ENCODE results near the gene EPC2.
"Not testable (repeated sequence)": the region's sequence is repeated elsewhere in the genome, so short reads cannot be mapped to it uniquely, and the experiment has no call there.

The EPC2 gene

DNA sequence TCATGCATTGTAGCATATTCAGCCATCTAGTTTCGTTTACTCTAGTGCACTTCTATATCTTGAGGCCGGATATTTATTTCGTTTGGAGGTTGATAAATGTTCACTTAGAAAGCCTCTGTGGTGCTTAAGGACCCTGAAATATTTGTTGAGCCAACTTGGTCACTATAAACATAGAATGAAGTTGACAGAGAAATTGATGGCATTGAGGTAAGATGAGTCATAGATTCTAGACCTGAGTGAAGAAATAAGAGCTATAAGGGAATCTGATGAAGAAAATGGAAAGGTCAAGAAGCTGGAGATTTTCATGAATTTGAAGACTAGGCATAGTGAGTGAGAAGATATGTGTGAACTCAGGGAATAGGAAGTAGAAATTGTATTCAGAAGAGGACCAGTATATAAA is 35.9 kb downstream of the EPC2 start:
- TF ChIP-seq, protein P1, sequence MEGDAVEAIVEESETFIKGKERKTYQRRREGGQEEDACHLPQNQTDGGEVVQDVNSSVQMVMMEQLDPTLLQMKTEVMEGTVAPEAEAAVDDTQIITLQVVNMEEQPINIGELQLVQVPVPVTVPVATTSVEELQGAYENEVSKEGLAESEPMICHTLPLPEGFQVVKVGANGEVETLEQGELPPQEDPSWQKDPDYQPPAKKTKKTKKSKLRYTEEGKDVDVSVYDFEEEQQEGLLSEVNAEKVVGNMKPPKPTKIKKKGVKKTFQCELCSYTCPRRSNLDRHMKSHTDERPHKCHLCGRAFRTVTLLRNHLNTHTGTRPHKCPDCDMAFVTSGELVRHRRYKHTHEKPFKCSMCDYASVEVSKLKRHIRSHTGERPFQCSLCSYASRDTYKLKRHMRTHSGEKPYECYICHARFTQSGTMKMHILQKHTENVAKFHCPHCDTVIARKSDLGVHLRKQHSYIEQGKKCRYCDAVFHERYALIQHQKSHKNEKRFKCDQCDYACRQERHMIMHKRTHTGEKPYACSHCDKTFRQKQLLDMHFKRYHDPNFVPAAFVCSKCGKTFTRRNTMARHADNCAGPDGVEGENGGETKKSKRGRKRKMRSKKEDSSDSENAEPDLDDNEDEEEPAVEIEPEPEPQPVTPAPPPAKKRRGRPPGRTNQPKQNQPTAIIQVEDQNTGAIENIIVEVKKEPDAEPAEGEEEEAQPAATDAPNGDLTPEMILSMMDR (IDR thresholded peaks at IDR 0.05): no peak
- Histone ChIP-seq H3K36me3 (no peaks in the 10 kb centered on the region), H3K27ac (no peak overlapping the region), H3K4me3 (no peak overlapping the region), H3K9me3 (no peaks in the 10 kb centered on the region), H3K27me3 (no peaks in the 10 kb centered on the region), H3K4me1 (peaks cover 0 to 58% (median 12%) of the 10 kb centered on the region in 4 donors)
- intact Hi-C loops (cut with DNase I; ENCODE audit: low total_unique reads): no loop called here
- no peak for DNase-seq

DNA sequence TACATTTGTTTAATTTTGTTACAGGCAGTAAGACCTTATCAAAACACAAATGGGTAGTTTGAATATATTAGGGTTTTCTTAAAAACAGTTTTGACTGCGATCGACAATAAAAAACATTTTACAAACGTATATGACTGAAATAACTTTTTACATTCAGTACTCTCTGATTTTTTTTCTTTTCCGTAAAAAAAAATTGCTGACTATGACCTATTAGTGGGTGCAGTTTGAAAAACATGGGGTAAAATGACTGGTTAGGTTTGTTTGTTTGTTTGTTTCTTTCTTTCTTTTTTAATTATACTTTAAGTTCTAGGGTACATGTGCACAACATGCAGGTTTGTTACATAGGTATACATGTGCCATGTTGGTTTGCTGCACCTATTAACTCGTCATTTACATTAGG is 36.9 kb downstream of the EPC2 start:
- H3K4me1 ChIP-seq: peaks cover 0 to 53% (median 10%) of the 10 kb centered on the region in 4 donors

DNA sequence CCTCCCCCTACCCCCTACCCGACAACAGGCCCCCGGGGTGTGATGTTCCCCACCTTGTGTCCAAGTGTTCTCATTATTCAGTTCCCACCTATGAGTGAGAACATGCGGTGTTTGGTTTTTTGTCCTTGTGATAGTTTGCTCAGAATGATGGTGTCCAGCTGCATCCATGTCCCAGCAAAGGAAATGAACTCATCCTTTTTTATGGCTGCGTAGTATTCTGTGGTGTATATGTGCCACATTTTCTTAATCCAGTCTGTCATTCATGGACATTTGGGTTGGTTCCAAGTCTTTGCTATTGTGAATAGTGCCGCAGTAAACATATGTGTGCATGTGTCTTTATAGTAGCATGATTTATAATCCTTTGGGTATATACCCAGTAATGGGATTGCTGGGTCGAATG is 37.3 kb downstream of the EPC2 start:
- H3K4me3 ChIP-seq; intact Hi-C loops (cut with DNase I; ENCODE audit: low total_unique reads); DNase-seq; H3K9me3 ChIP-seq; H3K27ac ChIP-seq; H3K36me3 ChIP-seq; H3K27me3 ChIP-seq: not testable (repeated sequence)
- peaks cover 0 to 53% (median 10%) of the 10 kb centered on the region in 4 donors for H3K4me1 ChIP-seq

More for the DNA sequence above, 36.9 kb downstream of the EPC2 start:
- no peak overlapping the region for H3K27ac ChIP-seq
- no peaks in the 10 kb centered on the region for H3K27me3 ChIP-seq
- H3K9me3 ChIP-seq: no peaks in the 10 kb centered on the region
- H3K36me3 ChIP-seq: no peaks in the 10 kb centered on the region
- DNase-seq: no peak
- H3K4me3 ChIP-seq: no peak overlapping the region
- intact Hi-C loops (cut with DNase I; ENCODE audit: low total_unique reads): no loop called here
- TF ChIP-seq, protein P1 (IDR thresholded peaks at IDR 0.05): no peak

DNA sequence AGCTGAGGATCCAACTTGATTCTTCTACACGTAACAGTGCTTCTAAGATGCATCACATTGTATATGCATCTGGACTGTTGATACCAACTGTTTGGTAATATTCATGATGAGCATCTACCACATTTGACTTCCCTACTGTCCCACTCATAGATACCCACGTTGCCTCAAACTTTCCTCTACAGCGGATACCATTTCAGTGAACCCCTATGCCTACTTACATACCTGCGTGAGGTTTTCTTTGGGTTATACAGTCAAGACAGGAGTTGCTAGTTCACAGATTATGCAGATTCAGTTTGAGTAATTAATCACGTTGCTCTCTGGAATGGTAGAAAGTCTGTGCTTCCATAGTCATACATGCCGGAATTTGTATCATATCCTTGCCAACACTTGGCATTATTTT is 40.0 kb downstream of the EPC2 start:
- H3K27me3 ChIP-seq: no peaks in the 10 kb centered on the region
- peaks cover 0 to 42% (median 10%) of the 10 kb centered on the region in 4 donors for H3K4me1 ChIP-seq
- intact Hi-C loops (cut with DNase I; ENCODE audit: low total_unique reads): no loop called here
- H3K36me3 ChIP-seq: no peaks in the 10 kb centered on the region
- no peak overlapping the region for H3K27ac ChIP-seq
- no peak for DNase-seq
- H3K4me3 ChIP-seq: no peak overlapping the region
- H3K9me3 ChIP-seq: no peaks in the 10 kb centered on the region
- TF ChIP-seq, protein P1 (IDR thresholded peaks at IDR 0.05): no peak

DNA sequence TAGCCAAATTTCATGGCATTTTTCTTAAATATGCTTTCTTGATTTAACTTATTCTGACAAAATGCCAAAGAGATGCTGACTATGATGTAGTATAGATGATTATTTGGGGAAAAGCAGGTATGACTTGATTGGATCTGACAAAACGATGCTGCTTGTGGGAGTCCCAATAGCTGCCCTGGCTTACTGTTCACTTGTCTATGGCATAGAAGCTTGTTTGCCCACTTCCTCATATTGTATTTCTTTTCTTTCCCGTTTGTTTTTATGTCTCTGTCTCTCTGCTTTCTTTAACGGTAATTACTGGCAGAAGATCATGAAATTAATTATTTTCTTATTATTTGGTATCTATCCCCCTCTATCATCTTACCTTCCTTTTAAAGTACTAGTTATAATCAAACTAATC is 43.0 kb downstream of the EPC2 start:
- H3K27ac ChIP-seq: no peak overlapping the region
- no peak for DNase-seq
- H3K36me3 ChIP-seq: peaks cover 10 to 18% (median 11%) of the 10 kb centered on the region in 3 donors
- H3K4me3 ChIP-seq: no peak overlapping the region
- TF ChIP-seq, protein P1 (IDR thresholded peaks at IDR 0.05): no peak
- no peaks in the 10 kb centered on the region for H3K27me3 ChIP-seq
- H3K9me3 ChIP-seq: no peaks in the 10 kb centered on the region
- peaks cover 0 to 23% (median 0%) of the 10 kb centered on the region in 4 donors for H3K4me1 ChIP-seq
- intact Hi-C loops (cut with DNase I; ENCODE audit: low total_unique reads): no loop called here

DNA sequence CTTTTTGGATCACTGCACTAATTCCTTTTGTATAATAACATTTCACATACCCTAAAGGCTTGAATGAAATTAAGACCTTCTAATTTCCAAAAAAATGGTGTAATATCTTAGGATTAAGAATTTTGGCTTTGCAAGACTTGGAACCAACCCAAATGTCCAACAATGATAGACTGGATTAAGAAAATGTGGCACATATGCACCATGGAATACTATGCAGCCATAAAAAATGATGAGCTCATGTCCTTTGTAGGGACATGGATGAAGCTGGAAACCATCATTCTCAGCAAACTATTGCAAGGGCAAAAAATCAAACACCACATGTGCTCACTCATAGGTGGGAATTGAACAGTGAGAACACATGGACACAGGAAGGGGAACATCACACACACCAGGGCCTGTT is 43.5 kb downstream of the EPC2 start:
- H3K36me3 ChIP-seq: peaks cover 10 to 18% (median 11%) of the 10 kb centered on the region in 3 donors
- H3K27me3 ChIP-seq; H3K27ac ChIP-seq; H3K9me3 ChIP-seq; H3K4me3 ChIP-seq; intact Hi-C loops (cut with DNase I; ENCODE audit: low total_unique reads); DNase-seq: not testable (repeated sequence)
- H3K4me1 ChIP-seq: peaks cover 0 to 23% (median 0%) of the 10 kb centered on the region in 4 donors

DNA sequence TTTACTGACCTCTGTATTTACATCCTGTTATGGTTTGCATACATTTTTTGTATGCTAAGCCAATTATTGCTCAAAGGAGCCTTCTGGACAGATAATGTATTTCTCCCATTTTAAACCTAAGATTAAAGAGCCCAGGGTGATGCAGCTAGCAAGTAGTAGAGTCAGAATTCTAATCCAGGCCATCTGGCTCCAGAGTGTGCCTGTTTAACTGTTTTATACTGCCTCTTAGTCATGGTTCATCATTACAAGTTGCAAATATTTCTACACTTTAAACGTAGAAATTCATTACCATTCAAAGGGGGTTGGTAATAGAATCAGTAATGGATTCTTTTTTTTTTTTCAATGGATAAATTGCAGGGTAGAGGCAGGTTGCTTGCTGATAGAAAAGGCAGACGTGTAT is 52.4 kb downstream of the EPC2 start:
- H3K9me3 ChIP-seq: peaks cover 0 to 23% (median 0%) of the 10 kb centered on the region in 3 donors
- H3K4me3 ChIP-seq: no peak overlapping the region
- peaks cover 0 to 20% (median 15%) of the 10 kb centered on the region in 3 donors for H3K36me3 ChIP-seq
- no peak for DNase-seq
- intact Hi-C loops (cut with DNase I; ENCODE audit: low total_unique reads): no loop called here
- H3K27ac ChIP-seq: no peak overlapping the region
- TF ChIP-seq, protein P1 (IDR thresholded peaks at IDR 0.05): no peak
- H3K27me3 ChIP-seq: no peaks in the 10 kb centered on the region
- no peaks in the 10 kb centered on the region for H3K4me1 ChIP-seq

Measured in tibial artery (tissue), 4 donors.